SU-DHL-6 (cell line): ENCODE measurements around the gene ERV3-1.

Experiments
- H2AFZ ChIP-seq: fragments of 200-600 bp; sonication (generic); 2 replicates; pipeline ENCODE4 v1.6.1; 2014; ENCODE audit warnings: low read depth, mild to moderate bottlenecking, moderate library complexity, mixed read lengths, antibody characterized with exemption, low read length; ENCODE audit not compliant: severe bottlenecking
- H3F3A ChIP-seq: fragments of 200-600 bp; shearing (Covaris generic); 2 replicates; pipeline ENCODE4 v1.6.0; 2016; ENCODE audit warnings: antibody characterized with exemption, mild to moderate bottlenecking; ENCODE audit not compliant: insufficient read depth
- H3K27ac ChIP-seq: fragments of 200-600 bp; sonication (generic); 2 replicates; pipeline ENCODE4 v1.5.1; 2016; ENCODE audit warnings: low read depth, mild to moderate bottlenecking, low read length, moderate library complexity, mixed read lengths
- H3K27me3 ChIP-seq: fragments of 200-600 bp; sonication (generic), shearing (Covaris generic); 2 replicates; pipeline ENCODE4 v1.6.0; 2014; ENCODE audit warnings: mild to moderate bottlenecking, low read length
- H3K36me3 ChIP-seq: fragments of 200-600 bp; sonication (generic); 2 replicates; pipeline ENCODE4 v1.6.1; 2014; ENCODE audit warnings: mild to moderate bottlenecking, low read length, mixed read lengths
- H3K4me2 ChIP-seq: fragments of 300-600, 200-600 bp; shearing (Covaris generic), sonication (generic); 2 replicates; pipeline ENCODE4 v1.6.0; 2014; ENCODE audit warnings: low read length, low read depth, mild to moderate bottlenecking; ENCODE audit not compliant: poor library complexity, severe bottlenecking
- H3K4me3 ChIP-seq: fragments of 200-600 bp; sonication (generic); 2 replicates; pipeline ENCODE4 v1.5.1; 2014; ENCODE audit warnings: antibody characterized with exemption, low read length, mild to moderate bottlenecking, mixed read lengths; ENCODE audit not compliant: insufficient read depth, poor library complexity, severe bottlenecking
- H3K79me2 ChIP-seq: fragments of 200-600 bp; sonication (generic); 2 replicates; pipeline ENCODE4 v1.6.1; 2014; ENCODE audit warnings: mild to moderate bottlenecking, low read length, moderate library complexity; ENCODE audit not compliant: insufficient read depth
- H3K9ac ChIP-seq: fragments of 200-600 bp; sonication (generic); 2 replicates; pipeline ENCODE4 v1.7.0; 2014; ENCODE audit warnings: mild to moderate bottlenecking, low read length
- H3K9me2 ChIP-seq: fragments of 200-600 bp; sonication (generic); replicated peaks from 2 replicates; pipeline ENCODE4 v1.6.1; 2014; ENCODE audit warnings: low read length; ENCODE audit not compliant: insufficient read depth
- H3K9me3 ChIP-seq: fragments of 200-600 bp; sonication (generic); 2 replicates; pipeline ENCODE4 v1.6.1; 2014; ENCODE audit warnings: low read length, mixed read lengths; ENCODE audit not compliant: insufficient read depth
- H4K20me1 ChIP-seq: fragments of 200-600 bp; sonication (generic); 2 replicates; pipeline ENCODE4 v1.6.1; 2014; ENCODE audit warnings: low read depth, mild to moderate bottlenecking, antibody characterized with exemption, low read length, moderate library complexity, mixed read lengths
- CTCF ChIP-seq: fragments of 200-600 bp; sonication (generic); IDR thresholded peaks from one replicate; pipeline ENCODE4 v1.5.1; 2017; ENCODE audit warnings: antibody characterized with exemption, mild to moderate bottlenecking, low read length, moderate library complexity; ENCODE audit not compliant: insufficient read depth, poor library complexity, severe bottlenecking
- EZH2phosphoT487 ChIP-seq: fragments of 200-600 bp; sonication (generic), shearing (Covaris generic); conservative IDR thresholded peaks from 2 replicates; pipeline ENCODE4 v1.6.1; 2018; ENCODE audit warnings: mild to moderate bottlenecking, antibody characterized with exemption, low read length, moderate library complexity, mixed read lengths

ERV3-1 gene

GRCh38 chr7:64996305-64996704, 10.2 kb downstream of the ERV3-1 start:
- 0 out of 2 replicates have a peak, but pooled peaks cover 3% of the 10 kb centered on the region for H3K9me3 ChIP-seq
- peaks cover 27% of the 10 kb centered on the region for H3K79me2 ChIP-seq
- H3K4me3 ChIP-seq = no peak overlapping the region
- H2AFZ ChIP-seq = no peak overlapping the region
- H3K4me2 ChIP-seq = no peak overlapping the region
- TF ChIP-seq EZH2phosphoT487 (no peak), CTCF (no peak)
- no peak overlapping the region for H3K9ac ChIP-seq
- H3F3A ChIP-seq = peaks cover 16% of the 10 kb centered on the region
- H3K27ac ChIP-seq = no peak overlapping the region
- H4K20me1 ChIP-seq = no peaks in the 10 kb centered on the region
- H3K27me3 ChIP-seq = no peaks in the 10 kb centered on the region
- H3K36me3 ChIP-seq = peaks cover 21% of the 10 kb centered on the region
- no peaks in the 10 kb centered on the region for H3K9me2 ChIP-seq

- no peak overlapping the region for H3K4me2 ChIP-seq
- H3K9me2 ChIP-seq = no peaks in the 10 kb centered on the region
- TF ChIP-seq EZH2phosphoT487 (no peak), CTCF (no peak)
- H2AFZ ChIP-seq = no peak overlapping the region
- peaks cover 13% of the 10 kb centered on the region; the same call in 1 of the 2 replicates for H3K9me3 ChIP-seq
- no peak overlapping the region for H3K27ac ChIP-seq
- H3F3A ChIP-seq = no peaks in the 10 kb centered on the region
- peaks cover 20% of the 10 kb centered on the region for H3K36me3 ChIP-seq
- H4K20me1 ChIP-seq = no peaks in the 10 kb centered on the region
- H3K4me3 ChIP-seq = no peak overlapping the region
- H3K79me2 ChIP-seq = peaks cover 6% of the 10 kb centered on the region
- H3K9ac ChIP-seq = no peak overlapping the region
- H3K27me3 ChIP-seq = no peaks in the 10 kb centered on the region
Measured at GRCh38 chr7:64993901-64994300, 12.6 kb downstream of the ERV3-1 start.

- peaks cover 21% of the 10 kb centered on the region; the same call in 1 of the 2 replicates for H3K9me3 ChIP-seq
- H3K9ac ChIP-seq = no peak overlapping the region
- no peak overlapping the region for H3K4me2 ChIP-seq
- no peak overlapping the region for H2AFZ ChIP-seq
- H3K27ac ChIP-seq = no peak overlapping the region
- no peak for TF ChIP-seq CTCF
- no peak for TF ChIP-seq EZH2phosphoT487
- no peaks in the 10 kb centered on the region for H3F3A ChIP-seq
- H3K9me2 ChIP-seq = no peaks in the 10 kb centered on the region
- no peak overlapping the region for H3K4me3 ChIP-seq
- H4K20me1 ChIP-seq = no peaks in the 10 kb centered on the region
- no peaks in the 10 kb centered on the region for H3K79me2 ChIP-seq
- H3K36me3 ChIP-seq = peaks cover 23% of the 10 kb centered on the region
- H3K27me3 ChIP-seq = no peaks in the 10 kb centered on the region
Measured at GRCh38 chr7:64992971-64993370, 13.5 kb downstream of the ERV3-1 start.
